Panc1 (cell line): ENCODE measurements around the gene SF3B2. TPM values are rescaled to one million over a fixed set of nuclear protein-coding genes. Genes with fewer than 3 reads are reported as not detected.

Experiments
- ATAC-seq: fragments of 200-7000 bp; cut with Tn5 transposase; 2 replicates; pipeline ENCODE4 v1.9.1; 2020; ENCODE audit warnings: mild to moderate bottlenecking, moderate library complexity
- BruUV-seq: library from RNA; stranded (reverse); fragments of 400-500 nt; replicated peaks from 2 replicates; lab custom pipeline; 2021; lab: Mats Ljungman, UMichigan
- CTCF ChIA-PET: fragments of 300-600 bp; sonication (Branson Sonifier 250); formaldehyde crosslinking; loops from one replicate; lab custom pipeline; 2022; ENCODE audit warnings: antibody characterized with exemption; lab: Charles Lee
- POLR2A ChIA-PET: fragments of 300-600 bp; sonication (Branson Sonifier 250); formaldehyde crosslinking; loops from one replicate; lab custom pipeline; 2022; ENCODE audit warnings: antibody characterized with exemption; lab: Charles Lee
- DNase-seq: peaks from one replicate; pipeline ENCODE4 v3.0.0-alpha.2; 2010; ENCODE audit warnings: low read depth, low spot score
- H3K27ac ChIP-seq: 2 replicates; pipeline ENCODE4 v1.5.1; 2011; ENCODE audit warnings: mild to moderate bottlenecking, low read length, inconsistent platforms
- H3K27me3 ChIP-seq: fragments of 200-500 bp; sonication (Bioruptor generic); 2 replicates; pipeline ENCODE4 v1.6.0; 2014; ENCODE audit warnings: low read length, inconsistent platforms; ENCODE audit not compliant: control insufficient read depth, insufficient read depth
- H3K36me3 ChIP-seq: fragments of 200-500 bp; sonication (Bioruptor generic); 2 replicates; pipeline ENCODE4 v1.5.1; 2014; ENCODE audit warnings: inconsistent platforms, mild to moderate bottlenecking, low read length, moderate library complexity; ENCODE audit not compliant: control insufficient read depth, insufficient read depth
- H3K4me1 ChIP-seq: 2 replicates; pipeline ENCODE4 v1.5.1; 2011; ENCODE audit warnings: inconsistent platforms, mild to moderate bottlenecking, low read length, moderate library complexity; ENCODE audit not compliant: control insufficient read depth, insufficient read depth
- H3K4me3 ChIP-seq, 2 experiments: 2 replicates each; pipeline ENCODE4 v1.5.1; 2011 to 2012; ENCODE audit warnings: low read depth in 2 of 2, low read length in 2 of 2, mild to moderate bottlenecking in 2 of 2, inconsistent platforms in 1 of 2, moderate library complexity in 1 of 2
- H3K9me3 ChIP-seq: fragments of 200-500 bp; sonication (Bioruptor generic); 2 replicates; pipeline ENCODE4 v1.5.1; 2014; ENCODE audit warnings: low read depth, mild to moderate bottlenecking, inconsistent platforms, low read length, moderate library complexity; ENCODE audit not compliant: control insufficient read depth, insufficient read depth
- POLR2AphosphoS5 ChIP-seq: IDR thresholded peaks from 2 replicates; pipeline ENCODE4 v1.6.1; 2012; ENCODE audit warnings: mild to moderate bottlenecking, low read depth, low read length, moderate library complexity
- SIN3A ChIP-seq: IDR thresholded peaks from 2 replicates; pipeline ENCODE4 v1.6.1; 2012; ENCODE audit warnings: low read depth, mild to moderate bottlenecking, low read length, moderate library complexity, borderline replicate concordance; ENCODE audit not compliant: insufficient read depth
- TCF7L2 ChIP-seq: IDR thresholded peaks from 2 replicates; pipeline ENCODE4 v1.6.1; 2011; ENCODE audit warnings: mild to moderate bottlenecking, low read depth, low read length, inconsistent platforms
- in situ Hi-C: cut with HindIII; loops from 2 replicates; pipeline ENCODE4 v1.10.0; 2016; ENCODE audit warnings: low sequenced_read_pairs, low pct_unique_long_range_greater_than_20kb
- intact Hi-C: fragments of 100-400 bp; cut with micrococcal nuclease; formaldehyde crosslinking; loops from one replicate; pipeline ENCODE4 v1.10.0; 2022; ENCODE audit not compliant: unreplicated experiment
- total RNA-seq: library from RNA; stranded (reverse); gene quantifications from one replicate; pipeline ENCODE4 v1.2.1, GENCODE V29; 2021; ENCODE audit not compliant: unreplicated experiment
- TF ChIP-seq, protein P1 (sequence below): fragments of 450-650 bp; IDR thresholded peaks from 2 replicates; pipeline ENCODE4 v1.5.1; 2017; ENCODE audit warnings: mild to moderate bottlenecking
- TF ChIP-seq, protein P2 (sequence below), 2 experiments: IDR thresholded peaks; 2 replicates each; pipeline ENCODE4 v1.6.1; 2011 to 2012; ENCODE audit warnings: low read depth in 2 of 2, control low read depth in 1 of 2, low read length in 1 of 2, mild to moderate bottlenecking in 1 of 2, moderate library complexity in 1 of 2; ENCODE audit not compliant: insufficient read depth in 1 of 2

Gene SF3B2
- total RNA-seq, 1 experiment from 2014 or later: 271 TPM

DNA sequence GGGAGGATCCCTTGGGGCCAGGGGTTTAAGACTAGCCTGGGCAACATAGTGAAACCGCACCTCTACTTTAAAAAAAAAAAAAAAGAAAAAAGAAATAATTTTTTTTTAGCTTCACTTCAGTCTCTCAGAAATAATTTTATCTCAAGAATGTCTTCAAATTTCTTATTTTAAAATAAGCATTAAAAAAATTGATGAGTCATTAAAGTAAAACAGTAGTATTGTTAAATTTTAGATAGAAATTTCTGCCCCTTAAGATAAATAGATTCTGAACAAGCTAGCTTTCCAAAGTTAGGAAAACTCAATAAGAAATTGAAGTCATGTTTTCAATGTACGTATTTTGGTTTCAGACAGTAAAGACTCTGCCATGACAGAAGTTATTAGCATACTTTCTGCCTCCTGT lies 10.2 kb downstream of the SF3B2 start:
- ChIA-PET CTCF (no interaction called here), POLR2A (interaction anchor here (0.6 kb wide), 1 partner anchor 22 kb away, joined by 8 read pairs; no protein-coding TSS in a partner anchor)
- no peak for DNase-seq
- no peaks in the 10 kb centered on the region for H3K27me3 ChIP-seq
- no peaks in the 10 kb centered on the region for H3K4me1 ChIP-seq
- in situ Hi-C loops (no loop called here), intact Hi-C loops (no loop called here)
- TF ChIP-seq, protein P1, sequence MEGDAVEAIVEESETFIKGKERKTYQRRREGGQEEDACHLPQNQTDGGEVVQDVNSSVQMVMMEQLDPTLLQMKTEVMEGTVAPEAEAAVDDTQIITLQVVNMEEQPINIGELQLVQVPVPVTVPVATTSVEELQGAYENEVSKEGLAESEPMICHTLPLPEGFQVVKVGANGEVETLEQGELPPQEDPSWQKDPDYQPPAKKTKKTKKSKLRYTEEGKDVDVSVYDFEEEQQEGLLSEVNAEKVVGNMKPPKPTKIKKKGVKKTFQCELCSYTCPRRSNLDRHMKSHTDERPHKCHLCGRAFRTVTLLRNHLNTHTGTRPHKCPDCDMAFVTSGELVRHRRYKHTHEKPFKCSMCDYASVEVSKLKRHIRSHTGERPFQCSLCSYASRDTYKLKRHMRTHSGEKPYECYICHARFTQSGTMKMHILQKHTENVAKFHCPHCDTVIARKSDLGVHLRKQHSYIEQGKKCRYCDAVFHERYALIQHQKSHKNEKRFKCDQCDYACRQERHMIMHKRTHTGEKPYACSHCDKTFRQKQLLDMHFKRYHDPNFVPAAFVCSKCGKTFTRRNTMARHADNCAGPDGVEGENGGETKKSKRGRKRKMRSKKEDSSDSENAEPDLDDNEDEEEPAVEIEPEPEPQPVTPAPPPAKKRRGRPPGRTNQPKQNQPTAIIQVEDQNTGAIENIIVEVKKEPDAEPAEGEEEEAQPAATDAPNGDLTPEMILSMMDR: no peak
- TF ChIP-seq SIN3A (no peak), TCF7L2 (no peak), POLR2AphosphoS5 (no peak)
- TF ChIP-seq, protein P2, sequence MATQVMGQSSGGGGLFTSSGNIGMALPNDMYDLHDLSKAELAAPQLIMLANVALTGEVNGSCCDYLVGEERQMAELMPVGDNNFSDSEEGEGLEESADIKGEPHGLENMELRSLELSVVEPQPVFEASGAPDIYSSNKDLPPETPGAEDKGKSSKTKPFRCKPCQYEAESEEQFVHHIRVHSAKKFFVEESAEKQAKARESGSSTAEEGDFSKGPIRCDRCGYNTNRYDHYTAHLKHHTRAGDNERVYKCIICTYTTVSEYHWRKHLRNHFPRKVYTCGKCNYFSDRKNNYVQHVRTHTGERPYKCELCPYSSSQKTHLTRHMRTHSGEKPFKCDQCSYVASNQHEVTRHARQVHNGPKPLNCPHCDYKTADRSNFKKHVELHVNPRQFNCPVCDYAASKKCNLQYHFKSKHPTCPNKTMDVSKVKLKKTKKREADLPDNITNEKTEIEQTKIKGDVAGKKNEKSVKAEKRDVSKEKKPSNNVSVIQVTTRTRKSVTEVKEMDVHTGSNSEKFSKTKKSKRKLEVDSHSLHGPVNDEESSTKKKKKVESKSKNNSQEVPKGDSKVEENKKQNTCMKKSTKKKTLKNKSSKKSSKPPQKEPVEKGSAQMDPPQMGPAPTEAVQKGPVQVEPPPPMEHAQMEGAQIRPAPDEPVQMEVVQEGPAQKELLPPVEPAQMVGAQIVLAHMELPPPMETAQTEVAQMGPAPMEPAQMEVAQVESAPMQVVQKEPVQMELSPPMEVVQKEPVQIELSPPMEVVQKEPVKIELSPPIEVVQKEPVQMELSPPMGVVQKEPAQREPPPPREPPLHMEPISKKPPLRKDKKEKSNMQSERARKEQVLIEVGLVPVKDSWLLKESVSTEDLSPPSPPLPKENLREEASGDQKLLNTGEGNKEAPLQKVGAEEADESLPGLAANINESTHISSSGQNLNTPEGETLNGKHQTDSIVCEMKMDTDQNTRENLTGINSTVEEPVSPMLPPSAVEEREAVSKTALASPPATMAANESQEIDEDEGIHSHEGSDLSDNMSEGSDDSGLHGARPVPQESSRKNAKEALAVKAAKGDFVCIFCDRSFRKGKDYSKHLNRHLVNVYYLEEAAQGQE (IDR thresholded peaks at IDR 0.05; ENCODE audit: insufficient read depth in 1 of 2, low read depth in 2 of 2, low read length in 1 of 2): no peak
- H3K27ac ChIP-seq: no peak overlapping the region
- H3K9me3 ChIP-seq: no peaks in the 10 kb centered on the region
- no peak overlapping the region for H3K4me3 ChIP-seq
- H3K36me3 ChIP-seq: peaks cover 79% of the 10 kb centered on the region
- ATAC-seq: no peak
- BruUV-seq: no TSS peak

DNA sequence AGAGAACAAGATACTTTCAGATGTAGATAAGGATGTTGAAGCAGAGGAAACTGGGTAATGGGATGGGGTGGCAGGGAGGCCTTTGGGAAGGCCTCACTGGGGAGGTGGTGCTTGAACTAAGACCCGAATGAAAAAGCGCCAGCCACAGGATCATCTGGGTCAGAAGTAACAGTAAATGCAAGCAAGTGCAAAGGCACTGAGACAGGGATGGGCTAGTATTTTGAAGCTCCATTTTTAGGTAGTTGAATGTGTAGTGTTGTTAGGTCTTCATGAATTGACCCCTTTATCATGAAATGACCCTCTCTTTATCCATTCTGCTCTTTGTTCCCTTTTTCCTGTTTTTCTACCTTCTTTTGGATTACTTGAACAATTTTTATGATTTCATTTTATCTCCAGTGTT lies 11.7 kb downstream of the SF3B2 start:
- Histone ChIP-seq H3K27me3 (no peaks in the 10 kb centered on the region), H3K36me3 (peaks cover 73% of the 10 kb centered on the region), H3K4me3 (no peak overlapping the region), H3K27ac (no peak overlapping the region), H3K4me1 (peaks cover 7% of the 10 kb centered on the region), H3K9me3 (no peaks in the 10 kb centered on the region)
- ChIA-PET POLR2A (no interaction called here), CTCF (no interaction called here)
- BruUV-seq: no TSS peak
- in situ Hi-C loops (no loop called here), intact Hi-C loops (no loop called here)
- ATAC-seq: no peak
- TF ChIP-seq SIN3A (no peak), TCF7L2 (no peak), POLR2AphosphoS5 (no peak)
- TF ChIP-seq, protein P1: no peak
- TF ChIP-seq, protein P2 (IDR thresholded peaks at IDR 0.05; ENCODE audit: insufficient read depth in 1 of 2, low read depth in 2 of 2, low read length in 1 of 2): no peak
- no peak for DNase-seq
